ENCODE data around the gene PPEF2.
A peak's percentile ranks its signal among the peaks of the same experiment; 100 is the strongest.
"Not testable (repeated sequence)": the region's sequence is repeated elsewhere in the genome, so short reads cannot be mapped to it uniquely, and the experiment has no call there.

The PPEF2 gene

DNA sequence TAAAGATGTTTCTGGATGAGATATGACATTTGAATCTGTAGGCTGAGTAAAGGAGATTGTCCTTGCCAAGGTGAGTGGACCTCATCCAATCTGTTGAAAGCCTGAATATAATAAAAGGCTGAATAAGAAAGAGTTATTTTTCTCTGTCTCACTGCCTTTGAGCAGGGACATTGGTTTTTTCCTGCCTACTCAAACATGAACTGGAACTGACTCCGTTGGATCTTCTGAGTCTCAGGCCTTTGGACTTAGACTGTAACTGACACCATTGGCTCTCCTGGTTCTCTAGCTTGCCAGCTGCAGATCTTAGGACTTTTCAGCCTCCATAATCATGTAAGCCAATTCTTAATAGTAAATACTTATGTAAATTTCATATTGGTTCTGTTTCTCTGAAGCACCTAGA is 43.5 kb downstream of the PPEF2 start:
- no peak for DNase-seq (ENCODE audit: low read depth in 2 of 2)
- TF ChIP-seq CTCF (IDR thresholded peaks at IDR 0.05; ENCODE audit: low read depth, low read length): no peak
- H3K4me3 ChIP-seq (replicated peaks in 1 of 2; ENCODE audit: low read depth in 2 of 2, low read length in 2 of 2): no peak overlapping the region

GRCh38 chr4:75849461-75849860 is 52.8 kb downstream of the PPEF2 start:
- H3K4me3 ChIP-seq (replicated peaks in 1 of 2; ENCODE audit: low read depth in 2 of 2, low read length in 2 of 2): no peak overlapping the region
- peak; percentile 10 to 46 for DNase-seq (ENCODE audit: low read depth in 2 of 2)
- no peak for TF ChIP-seq CTCF (IDR thresholded peaks at IDR 0.05; ENCODE audit: low read depth, low read length)

DNA sequence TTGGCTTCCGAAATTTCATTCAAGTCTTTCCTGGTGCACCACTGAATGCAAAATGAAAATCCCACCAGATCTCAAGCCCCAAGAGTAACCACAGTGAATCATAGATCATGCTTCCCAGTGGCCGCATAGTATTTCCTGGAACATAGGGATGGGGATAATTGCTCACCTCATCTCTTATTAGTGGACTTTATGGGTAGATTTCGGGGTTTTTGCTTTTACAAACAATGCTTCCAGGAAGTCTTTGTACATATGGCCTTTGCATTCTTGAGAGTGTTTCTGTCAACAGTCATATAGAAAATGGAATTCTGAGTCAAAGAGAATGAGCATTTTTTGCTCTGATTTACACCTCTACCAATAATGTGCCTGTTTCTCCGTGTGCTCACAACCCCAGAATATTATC is 53.4 kb downstream of the PPEF2 start:
- H3K4me3 ChIP-seq (replicated peaks in 1 of 2; ENCODE audit: low read depth in 2 of 2, low read length in 2 of 2): no peak overlapping the region
- peak; percentile 17 to 70 for DNase-seq (ENCODE audit: low read depth in 2 of 2)
- TF ChIP-seq CTCF (IDR thresholded peaks at IDR 0.05; ENCODE audit: low read depth, low read length): no peak

DNA sequence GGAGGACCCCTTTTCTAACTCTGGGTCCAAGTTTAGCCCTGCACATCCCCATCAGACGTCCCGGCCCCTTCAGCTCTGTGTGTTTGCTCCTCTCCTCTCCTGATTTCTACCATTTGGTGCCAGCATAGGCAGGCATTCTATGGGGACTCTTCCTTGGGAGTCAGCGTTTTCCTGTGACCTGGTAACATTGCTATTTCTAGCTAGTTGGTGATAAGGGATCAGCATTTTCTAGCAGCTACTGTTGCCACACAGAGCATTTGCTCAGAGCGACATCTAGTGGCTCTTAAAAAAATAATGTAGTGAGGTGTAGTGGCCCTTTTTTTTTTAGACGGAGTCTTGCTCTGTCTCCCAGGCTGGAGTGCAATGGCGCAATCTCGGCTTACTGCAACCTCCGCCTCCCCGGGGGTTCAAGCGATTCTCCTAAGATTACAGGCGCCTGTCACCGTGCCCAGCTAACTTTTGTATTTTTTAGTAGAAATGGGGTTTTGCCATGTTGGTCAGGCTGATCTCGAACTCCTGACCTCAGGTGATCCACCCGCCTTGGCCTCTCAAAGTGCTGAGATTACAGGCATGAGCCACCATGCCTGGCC is 54.0 kb downstream of the PPEF2 start:
- not testable (repeated sequence) for H3K4me3 ChIP-seq (replicated peaks in 1 of 2; ENCODE audit: low read depth in 2 of 2, low read length in 2 of 2)
- peak; percentile 53 for TF ChIP-seq CTCF (IDR thresholded peaks at IDR 0.05; ENCODE audit: low read depth, low read length)
- DNase-seq (ENCODE audit: low read depth in 2 of 2): peak; percentile 95

DNA sequence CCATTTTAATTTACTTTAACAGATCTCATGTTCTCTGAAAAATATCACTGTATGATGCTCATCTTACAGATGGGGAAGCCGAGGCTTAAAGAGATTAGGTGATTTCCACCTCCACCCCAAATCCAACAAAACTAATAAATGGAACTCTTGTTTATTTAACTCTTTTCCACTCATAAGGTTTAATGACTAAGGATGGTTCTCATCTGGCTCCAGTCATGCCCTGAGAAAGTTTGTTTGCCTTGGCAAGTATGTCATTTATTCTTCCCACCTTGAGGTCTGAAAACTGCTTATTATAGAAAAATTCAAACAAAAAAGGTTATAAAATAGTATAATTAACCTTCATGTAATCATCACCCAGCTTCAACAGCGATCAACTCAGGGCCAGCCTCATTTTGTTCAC is 56.3 kb downstream of the PPEF2 start:
- DNase-seq (ENCODE audit: low read depth in 2 of 2): peak in 1 of 2 donors; percentile 36
- TF ChIP-seq CTCF (IDR thresholded peaks at IDR 0.05; ENCODE audit: low read depth, low read length): no peak
- no peak overlapping the region for H3K4me3 ChIP-seq (replicated peaks in 1 of 2; ENCODE audit: low read depth in 2 of 2, low read length in 2 of 2)

GRCh38 chr4:75844151-75844662 is 58.0 kb downstream of the PPEF2 start:
- TF ChIP-seq CTCF (IDR thresholded peaks at IDR 0.05; ENCODE audit: low read depth, low read length): no peak
- no peak overlapping the region for H3K4me3 ChIP-seq (replicated peaks in 1 of 2; ENCODE audit: low read depth in 2 of 2, low read length in 2 of 2)
- DNase-seq (ENCODE audit: low read depth in 2 of 2): peak; percentile 92 to 96

DNA sequence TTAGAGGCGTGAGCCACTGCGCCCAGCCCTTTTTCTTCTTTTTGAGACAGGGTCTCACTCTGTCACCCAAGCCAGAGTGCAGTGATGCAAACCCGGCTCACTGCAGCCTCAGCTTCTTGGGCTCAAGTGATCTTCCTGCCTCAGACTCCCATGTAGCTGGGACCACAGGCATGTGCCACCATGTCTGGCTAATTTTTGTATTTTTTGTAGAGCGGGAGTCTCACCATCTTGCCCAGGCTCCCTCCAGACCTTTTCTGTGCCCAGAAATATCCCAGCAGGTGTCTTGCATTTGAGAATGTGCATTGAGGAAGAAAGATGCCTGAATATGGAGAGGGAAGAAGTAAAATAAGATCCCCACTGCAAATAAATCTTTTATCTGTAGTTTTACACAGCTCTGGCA is 58.7 kb downstream of the PPEF2 start:
- no peak for TF ChIP-seq CTCF (IDR thresholded peaks at IDR 0.05; ENCODE audit: low read depth, low read length)
- no peak for DNase-seq (ENCODE audit: low read depth in 2 of 2)
- no peak overlapping the region for H3K4me3 ChIP-seq (replicated peaks in 1 of 2; ENCODE audit: low read depth in 2 of 2, low read length in 2 of 2)
